DMS79 treated with DMSO at 0.1 percent for 48 hours (cell line): ENCODE results near the gene GOLGA6L2.
"Not testable (repeated sequence)": the region's sequence is repeated elsewhere in the genome, so short reads cannot be mapped to it uniquely, and the experiment has no call there.

ENCODE experiments used
- DNase-seq: peaks from one replicate; lab custom pipeline; 2025; lab: John Stamatoyannopoulos, UW

Gene GOLGA6L2

DNA sequence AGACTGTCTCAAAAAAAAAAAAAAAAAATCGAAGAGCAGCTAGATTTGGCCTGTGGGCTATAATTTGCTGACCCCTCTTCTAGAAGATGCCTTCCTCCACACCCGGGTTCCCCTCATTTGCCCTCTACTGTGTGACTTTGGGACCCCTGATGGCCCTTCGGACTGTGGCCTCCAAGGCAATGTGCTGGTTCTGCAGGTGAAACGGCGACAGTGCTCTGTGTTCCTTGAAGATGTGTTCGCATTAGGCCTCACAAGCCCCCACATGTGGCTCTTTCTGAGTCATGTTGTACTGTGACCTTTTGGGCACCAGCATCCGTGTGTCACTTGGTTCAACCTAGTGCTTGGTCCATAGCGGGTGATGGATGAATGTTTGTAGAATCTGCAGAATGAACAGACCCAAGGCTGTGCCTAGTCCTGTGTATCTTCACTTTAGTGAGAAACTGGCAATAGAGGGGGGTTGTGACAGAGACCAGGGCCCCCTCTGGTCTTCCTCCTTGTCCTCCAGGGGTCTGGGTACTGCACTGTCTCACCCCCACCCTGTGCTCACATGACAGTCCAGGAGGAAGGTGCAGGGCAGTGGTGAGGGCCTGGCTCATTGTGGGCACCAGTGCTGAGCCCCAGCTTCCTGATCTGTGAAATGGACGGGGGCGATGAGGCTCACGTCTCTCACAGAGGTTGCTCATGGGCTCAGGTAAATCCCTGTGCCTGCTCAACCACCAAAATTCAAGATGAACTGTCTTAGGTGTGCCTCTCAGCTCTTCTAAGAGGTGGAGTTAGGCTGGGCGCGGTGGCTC, 22.7 kb downstream of the GOLGA6L2 start:
- DNase-seq = no peak

GRCh38 chr15:23422946-23423708, 23.9 kb downstream of the GOLGA6L2 start:
- DNase-seq = no peak

GRCh38 chr15:23422099-23422945, 24.7 kb downstream of the GOLGA6L2 start:
- DNase-seq = no peak

DNA sequence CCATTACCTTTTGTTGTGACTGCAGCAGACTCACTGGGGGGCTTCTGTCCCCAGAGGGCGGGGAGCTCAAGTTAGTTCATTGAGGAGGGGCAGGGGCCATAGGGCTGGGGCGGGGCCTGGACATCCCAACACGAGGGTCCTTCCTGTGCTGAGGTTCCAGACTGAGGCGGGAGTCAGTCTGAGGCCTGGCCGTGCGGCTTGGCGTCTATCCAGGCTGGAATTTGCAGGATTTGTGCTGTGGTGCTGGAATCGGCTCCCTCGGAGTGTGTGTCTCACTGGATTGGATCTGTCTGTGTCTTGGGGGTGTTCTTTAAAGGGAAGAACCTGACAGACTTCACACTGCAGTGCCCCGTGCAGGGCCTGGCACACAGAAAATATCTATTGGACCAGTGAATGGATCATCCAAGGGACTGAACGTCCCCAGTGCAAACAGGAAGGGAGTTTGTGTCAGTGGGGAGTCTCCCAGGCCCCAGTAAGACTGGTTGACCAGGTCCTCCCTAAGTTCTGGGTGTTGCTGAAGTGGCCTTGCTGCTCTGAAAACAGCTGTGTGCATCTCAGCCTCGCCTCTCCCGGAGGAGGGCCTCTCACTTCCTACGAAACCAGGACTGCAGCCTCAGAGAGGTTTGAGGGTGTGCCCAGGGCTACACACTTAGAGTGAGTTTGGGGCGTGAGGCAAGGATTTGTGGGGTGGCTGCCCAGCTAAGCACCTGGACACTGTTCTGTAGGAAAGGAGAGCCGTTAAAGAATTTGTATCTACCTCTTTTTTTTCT, 26.1 kb downstream of the GOLGA6L2 start:
- no peak for DNase-seq

DNA sequence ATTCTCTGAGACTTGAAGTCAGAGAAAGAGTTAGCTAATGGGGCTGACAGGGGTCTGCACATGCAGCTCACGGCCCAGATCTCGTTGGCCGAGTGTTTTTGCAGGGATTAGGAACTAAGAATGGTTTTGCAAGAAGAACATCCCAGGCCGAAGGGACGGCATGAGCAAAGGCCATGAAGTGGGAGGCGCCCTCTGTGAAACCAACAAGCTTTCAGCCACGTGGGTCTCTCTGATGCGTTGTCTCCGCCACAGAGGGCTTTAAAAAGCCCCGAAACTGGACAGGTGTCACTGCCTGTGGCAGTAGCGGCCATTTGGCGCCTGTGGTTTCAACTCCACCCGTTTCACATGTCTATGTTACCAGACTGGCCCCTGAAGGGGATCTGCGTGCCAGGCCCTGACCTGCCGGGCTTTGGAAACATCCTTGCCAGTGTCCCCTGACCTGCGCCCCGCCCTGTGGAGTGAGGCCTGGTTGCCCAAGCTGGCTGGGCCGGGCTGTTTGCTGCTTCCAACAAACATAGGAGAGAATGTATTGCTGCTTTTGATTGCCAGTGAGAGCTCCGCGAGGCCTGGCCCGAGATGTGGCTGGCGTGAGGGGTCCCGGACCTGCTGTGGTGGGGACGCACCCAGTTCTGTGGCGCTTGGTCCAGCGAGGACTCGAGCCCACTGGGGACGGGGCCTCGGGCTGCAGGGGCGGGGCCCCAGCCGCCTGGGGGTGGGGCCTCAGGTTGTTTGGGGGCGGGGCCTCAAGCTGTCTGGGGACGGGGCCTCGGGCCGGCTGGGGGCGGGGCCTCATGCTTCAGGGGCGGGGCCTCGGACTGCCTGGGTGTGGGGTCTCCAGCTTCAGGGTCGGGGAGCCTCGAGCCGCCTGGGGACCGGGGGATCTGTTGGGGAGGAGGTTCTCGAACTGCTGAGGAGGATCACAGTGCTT, 30.4 kb downstream of the GOLGA6L2 start:
- DNase-seq = no peak

DNA sequence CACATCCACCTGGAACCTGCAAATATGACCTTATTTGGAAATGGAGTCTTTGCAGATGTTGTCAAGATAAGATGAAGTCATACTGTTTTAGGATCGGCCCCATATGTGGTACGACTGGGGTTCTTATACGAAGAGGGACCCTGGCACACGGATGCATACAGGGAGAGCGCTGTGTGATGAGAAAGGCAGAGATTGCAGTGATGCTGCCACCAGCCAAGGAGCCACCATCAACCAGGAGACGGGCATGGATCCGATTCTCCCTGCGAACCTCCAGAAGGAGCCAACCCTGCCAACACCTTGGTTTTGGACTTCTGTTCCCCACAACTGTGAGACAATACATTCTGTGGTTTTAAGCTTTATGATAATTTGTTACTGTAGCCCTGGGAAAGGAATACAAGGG, 31.2 kb downstream of the GOLGA6L2 start:
- DNase-seq = not testable (repeated sequence)

DNA sequence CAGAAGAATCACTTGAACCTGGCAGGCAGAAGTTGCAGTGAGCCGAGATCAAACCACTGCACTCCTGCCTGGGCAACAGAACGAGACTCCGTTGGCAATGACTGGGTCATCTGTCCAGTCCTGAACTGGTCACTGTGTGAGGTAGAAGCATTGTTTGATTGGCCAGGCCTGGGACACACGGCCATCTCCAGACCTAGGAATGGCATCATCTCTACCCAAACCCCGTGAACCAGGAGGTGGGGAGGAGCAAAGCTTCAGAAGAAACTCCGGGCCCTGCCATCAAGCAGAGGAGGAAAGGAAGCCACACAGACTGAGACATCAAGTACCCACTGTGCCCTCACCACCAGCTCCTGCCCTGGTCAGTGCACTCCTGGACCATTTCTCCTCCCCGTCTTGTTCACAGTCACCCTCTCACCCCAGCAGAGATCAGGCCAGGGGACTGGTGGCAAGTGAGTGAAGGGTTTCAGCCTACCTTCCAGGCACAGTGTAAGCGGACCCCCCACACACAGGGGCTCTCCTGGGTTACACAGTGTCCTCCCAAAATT, 31.6 kb downstream of the GOLGA6L2 start:
- DNase-seq = no peak

GRCh38 chr15:23412881-23413600, 34.0 kb downstream of the GOLGA6L2 start:
- DNase-seq = not testable (repeated sequence)

DNA sequence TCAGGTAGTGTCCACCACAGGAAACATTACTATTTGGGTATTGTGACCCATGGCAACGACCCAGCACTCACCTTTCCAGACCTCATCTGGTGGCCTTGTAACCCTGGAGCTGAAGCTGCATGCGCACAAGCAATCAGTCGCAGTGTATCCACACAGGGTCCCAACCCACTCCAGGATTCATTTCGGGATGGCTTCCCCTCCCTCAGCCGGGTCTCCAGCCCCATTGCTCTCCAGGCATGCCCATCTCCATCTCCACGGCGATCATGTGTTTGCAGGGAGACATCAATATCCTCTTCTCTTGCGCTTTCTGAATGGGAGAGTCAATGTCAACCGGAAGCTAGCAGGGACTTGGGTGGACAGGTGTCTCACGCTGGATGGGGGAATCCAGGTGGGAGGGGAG, 35.2 kb downstream of the GOLGA6L2 start:
- DNase-seq = no peak

- no peak for DNase-seq
Measured at GRCh38 chr15:23403550-23403949, 43.5 kb downstream of the GOLGA6L2 start.

- no peak for DNase-seq
Measured at GRCh38 chr15:23402544-23402943, 44.5 kb downstream of the GOLGA6L2 start.

- DNase-seq = no peak
Measured at GRCh38 chr15:23402140-23402539, 44.9 kb downstream of the GOLGA6L2 start.

DNA sequence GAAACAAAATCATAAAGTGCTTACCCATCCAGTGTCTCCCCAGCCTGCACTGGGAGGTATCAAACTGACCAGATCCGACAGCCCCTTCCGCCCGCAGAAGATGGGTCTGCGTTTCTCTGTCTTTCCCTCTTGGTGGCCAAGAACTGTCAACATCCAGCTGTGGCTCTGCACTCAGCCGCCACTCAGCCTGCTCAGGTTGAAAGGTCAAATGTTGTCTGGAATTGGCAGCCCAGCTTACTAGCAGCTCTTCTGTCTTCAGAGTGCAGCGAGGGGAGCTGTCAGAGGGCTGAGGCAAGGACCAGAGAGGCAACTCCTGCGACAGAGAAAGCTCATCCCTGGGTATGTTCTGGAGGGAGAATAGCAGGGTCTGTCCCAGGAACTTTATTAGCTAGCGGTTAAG, 45.4 kb downstream of the GOLGA6L2 start:
- no peak for DNase-seq

DNA sequence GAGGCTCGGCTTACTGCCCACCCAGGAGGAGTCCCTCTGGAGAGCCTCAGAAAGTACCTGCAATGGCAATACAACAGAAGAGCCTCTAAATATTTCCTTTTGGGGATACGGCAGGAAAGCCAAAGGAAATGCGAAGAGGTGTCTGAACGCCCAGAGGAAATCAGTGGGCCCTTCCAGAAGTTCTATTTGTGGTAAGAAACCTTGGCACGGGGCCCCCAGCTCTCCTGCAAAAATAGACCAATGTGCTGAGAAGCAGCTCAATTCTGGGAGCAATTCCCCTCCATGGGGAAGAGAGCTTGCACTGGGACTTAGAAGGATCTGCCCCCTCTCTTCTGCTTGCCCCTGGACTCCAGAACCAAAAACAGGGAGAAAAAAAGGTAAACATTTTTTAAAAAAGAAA, 47.8 kb downstream of the GOLGA6L2 start:
- not testable (repeated sequence) for DNase-seq

DNA sequence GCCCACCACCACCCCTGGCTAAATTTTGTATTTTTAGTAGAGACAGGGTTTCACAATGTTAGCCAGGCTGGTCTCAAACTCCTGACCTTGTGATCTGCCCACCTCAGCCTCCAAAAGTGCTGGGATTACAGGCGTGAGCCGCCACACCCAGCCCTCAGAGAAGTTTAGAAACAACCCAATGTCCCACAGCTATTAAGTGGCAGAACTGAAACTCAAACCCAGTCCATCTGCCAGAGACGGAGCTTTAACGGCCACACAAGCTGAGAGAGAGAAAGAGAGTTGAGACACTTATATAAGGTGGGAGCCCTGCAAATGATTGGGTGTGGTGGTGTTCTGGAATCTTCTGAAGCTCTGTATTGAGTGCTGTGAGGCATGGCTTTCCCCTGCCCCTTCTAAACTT, 48.7 kb downstream of the GOLGA6L2 start:
- DNase-seq = not testable (repeated sequence)

DNA sequence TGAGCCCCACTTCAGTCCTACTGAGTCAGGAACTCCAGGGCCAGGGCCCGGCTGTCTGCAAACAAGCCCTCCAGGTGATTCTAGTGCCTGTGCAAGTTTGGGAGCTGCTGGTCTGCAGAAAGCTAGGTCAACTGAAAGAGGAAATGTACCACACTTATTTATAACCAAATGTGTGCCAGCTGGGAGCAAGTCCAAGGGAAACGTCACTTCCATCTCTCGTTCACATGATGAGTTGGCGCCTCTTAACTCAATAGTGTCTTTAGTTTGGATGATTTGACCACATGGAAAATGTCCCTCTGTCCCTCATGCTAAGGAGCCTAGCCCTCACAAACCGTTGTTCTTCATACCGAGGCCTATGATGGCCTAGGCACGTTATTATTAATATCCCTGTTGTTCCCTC, 49.3 kb downstream of the GOLGA6L2 start:
- DNase-seq = no peak

DNA sequence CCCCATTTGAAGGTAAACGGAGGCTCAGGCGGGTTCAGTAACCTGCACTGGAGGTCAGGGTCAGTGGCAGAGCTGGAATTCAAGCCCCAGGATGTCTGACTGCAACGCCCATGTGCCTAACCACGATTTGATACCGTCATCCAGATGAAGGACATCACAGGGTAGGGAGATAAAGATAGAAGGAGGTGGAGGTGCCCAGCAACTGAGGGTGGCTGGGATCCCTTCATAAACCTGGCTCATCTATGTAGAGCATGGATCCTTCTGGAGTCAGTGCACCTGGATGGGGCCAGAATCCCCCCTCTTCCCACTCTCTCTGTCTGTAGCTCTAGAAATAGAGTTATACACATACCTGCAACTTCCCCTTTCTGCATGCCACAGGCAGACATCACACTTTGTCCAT, 51.2 kb downstream of the GOLGA6L2 start:
- DNase-seq = no peak

GRCh38 chr15:23395030-23395692, 51.9 kb downstream of the GOLGA6L2 start:
- DNase-seq = no peak
